ENCODE results near the gene CUL5.

- TF ChIP-seq POLR2AphosphoS5 (IDR thresholded peaks at IDR 0.05; ENCODE audit: low read depth, low read length) = peak; percentile 83
- TF ChIP-seq TAF1 (IDR thresholded peaks at IDR 0.05; ENCODE audit: borderline replicate concordance, low read depth, low read length) = peak; percentile 38
Observed at GRCh38 chr11:108008656-108009496, at the start of gene CUL5.
